Measurements from ENCODE around the gene CHID1.
A peak's percentile ranks its signal among the peaks of the same experiment; 100 is the strongest.

The CHID1 gene

DNA sequence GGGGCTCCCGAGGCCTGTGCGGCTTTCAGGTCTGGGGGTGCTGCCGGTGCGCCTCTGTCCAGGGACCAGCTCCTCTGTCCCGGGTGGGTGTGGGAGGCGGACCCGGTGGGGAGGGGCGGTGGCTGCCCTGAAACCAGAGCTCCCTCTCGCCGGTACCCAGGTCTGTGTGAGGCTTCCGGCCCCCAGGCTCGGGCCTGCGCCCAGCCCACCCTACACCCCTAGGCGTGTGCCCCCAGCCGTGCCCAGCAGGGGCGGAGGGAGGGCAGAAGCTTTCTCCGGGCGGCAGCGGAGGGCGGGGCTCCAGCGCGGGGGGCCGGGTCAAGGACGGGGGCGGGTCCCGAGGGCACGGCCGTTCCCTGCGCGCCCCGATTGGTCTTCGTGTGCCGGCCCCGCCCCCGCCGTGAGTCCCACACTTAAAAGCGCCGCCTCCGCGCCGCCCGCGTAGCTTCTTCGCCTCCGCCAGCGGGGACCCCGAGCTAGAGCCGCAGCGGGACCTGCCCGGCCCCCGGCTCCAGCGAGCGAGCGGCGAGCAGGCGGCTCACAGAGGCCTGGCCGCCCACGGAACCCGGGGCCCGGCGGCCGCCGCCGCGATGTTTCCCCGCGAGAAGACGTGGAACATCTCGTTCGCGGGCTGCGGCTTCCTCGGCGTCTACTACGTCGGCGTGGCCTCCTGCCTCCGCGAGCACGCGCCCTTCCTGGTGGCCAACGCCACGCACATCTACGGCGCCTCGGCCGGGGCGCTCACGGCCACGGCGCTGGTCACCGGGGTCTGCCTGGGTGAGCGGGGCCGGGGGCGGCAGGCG, 91.3 kb downstream of the CHID1 start:
- peak; percentile 94 for DNase-seq

- no peak for DNase-seq
These were observed 92.0 kb downstream of the CHID1 start, which contains the start of gene PNPLA2 for GRCh38 chr11:818396-819128. PNPLA2 (plus strand) TSS chr11:818914; CDS start chr11:819719, 805 bp downstream.
